HFFc6 (cell line): ENCODE measurements around the gene PRKCH. TPM values are rescaled to one million over a fixed set of nuclear protein-coding genes. Genes with fewer than 3 reads are reported as not detected.

Experiments used
- DNase-seq: peaks from one replicate; pipeline ENCODE4 v3.0.0-alpha.2; 2018
- H3K27ac Mint-ChIP-seq: 2 replicates; pipeline ENCODE4 v1.8.0; 2020; ENCODE audit warnings: mild to moderate bottlenecking, mixed read lengths
- H3K27me3 Mint-ChIP-seq: 2 replicates; pipeline ENCODE4 v1.8.0; 2021; ENCODE audit warnings: mild to moderate bottlenecking, moderate library complexity, mixed read lengths; ENCODE audit not compliant: insufficient read depth
- H3K36me3 Mint-ChIP-seq: 2 replicates; pipeline ENCODE4 v1.8.0; 2021; ENCODE audit warnings: low read depth, mixed read lengths
- H3K4me1 Mint-ChIP-seq: 2 replicates; pipeline ENCODE4 v1.8.0; 2020; ENCODE audit warnings: low read depth, mixed read lengths
- H3K4me3 Mint-ChIP-seq: 2 replicates; pipeline ENCODE4 v1.8.0; 2020; ENCODE audit warnings: mild to moderate bottlenecking, moderate library complexity, mixed read lengths
- H3K9me3 Mint-ChIP-seq: 2 replicates; pipeline ENCODE4 v1.8.0; 2020; ENCODE audit warnings: mild to moderate bottlenecking, mixed read lengths
- CTCF ChIP-seq: fragments of 200-600 bp; sonication (generic); IDR thresholded peaks from 2 replicates; pipeline ENCODE4 v1.5.0; 2021; ENCODE audit warnings: antibody characterized with exemption, mild to moderate bottlenecking
- total RNA-seq, 6 experiments: library from RNA; stranded (reverse); fragmentation: NEBNext Ultra II Directional; extraction: Animal tissue kit (Norgen Biotek cat#: 25700); gene quantifications; 2 replicates in 1 of 6; 3 replicates in 5 of 6; pipeline ENCODE4 v1.2.3, GENCODE V29; 2021

The PRKCH gene
- total RNA-seq, 6 experiments from 2014 or later = 0.17 to 1.2 (median 0.35) TPM

- no peak for TF ChIP-seq CTCF
- H3K27me3 Mint-ChIP-seq = peaks cover 21% of the 10 kb centered on the region
- no peaks in the 10 kb centered on the region for H3K9me3 Mint-ChIP-seq
- no peak overlapping the region for H3K4me3 Mint-ChIP-seq
- H3K4me1 Mint-ChIP-seq = no peaks in the 10 kb centered on the region
- H3K36me3 Mint-ChIP-seq = no peaks in the 10 kb centered on the region
- DNase-seq = no peak
- H3K27ac Mint-ChIP-seq = no peak overlapping the region
These were observed 24.8 kb downstream of the PRKCH start for GRCh38 chr14:61346221-61346620.

- Mint-ChIP-seq H3K36me3 (no peaks in the 10 kb centered on the region), H3K4me3 (no peak overlapping the region), H3K27me3 (peaks cover 21% of the 10 kb centered on the region), H3K27ac (no peak overlapping the region), H3K4me1 (no peaks in the 10 kb centered on the region), H3K9me3 (no peaks in the 10 kb centered on the region)
- no peak for TF ChIP-seq CTCF
- DNase-seq = no peak
These were observed 25.4 kb downstream of the PRKCH start for GRCh38 chr14:61346793-61347192.

GRCh38 chr14:61347826-61348443 is 26.6 kb downstream of the PRKCH start:
- H3K27ac Mint-ChIP-seq = no peak overlapping the region
- no peaks in the 10 kb centered on the region for H3K4me1 Mint-ChIP-seq
- peaks cover 19% of the 10 kb centered on the region for H3K27me3 Mint-ChIP-seq
- no peaks in the 10 kb centered on the region for H3K9me3 Mint-ChIP-seq
- H3K4me3 Mint-ChIP-seq = no peak overlapping the region
- no peak for DNase-seq
- no peaks in the 10 kb centered on the region for H3K36me3 Mint-ChIP-seq
- TF ChIP-seq CTCF = no peak

- Mint-ChIP-seq H3K9me3 (no peaks in the 10 kb centered on the region), H3K4me1 (peaks cover 1% of the 10 kb centered on the region; the same call in 1 of the 2 replicates), H3K27me3 (peaks cover 18% of the 10 kb centered on the region), H3K36me3 (no peaks in the 10 kb centered on the region), H3K4me3 (no peak overlapping the region), H3K27ac (no peak overlapping the region)
- TF ChIP-seq CTCF = no peak
- no peak for DNase-seq
These were observed 29.3 kb downstream of the PRKCH start for GRCh38 chr14:61350427-61351270.

GRCh38 chr14:61351477-61351876 is 30.1 kb downstream of the PRKCH start:
- Mint-ChIP-seq H3K4me1 (peaks cover 8% of the 10 kb centered on the region; the same call in 1 of the 2 replicates), H3K36me3 (no peaks in the 10 kb centered on the region), H3K9me3 (no peaks in the 10 kb centered on the region), H3K4me3 (no peak overlapping the region), H3K27ac (no peak overlapping the region), H3K27me3 (peaks cover 21% of the 10 kb centered on the region)
- no peak for TF ChIP-seq CTCF
- DNase-seq = no peak
